HG03108 (cell line): ENCODE data around the gene CCDC159.

ENCODE experiments used
- ATAC-seq: cut with Tn5 transposase; IDR thresholded peaks from one replicate; pipeline ENCODE4 v1.9.1; 2021; ENCODE audit warnings: moderate library complexity; ENCODE audit not compliant: unreplicated experiment

Gene CCDC159

DNA sequence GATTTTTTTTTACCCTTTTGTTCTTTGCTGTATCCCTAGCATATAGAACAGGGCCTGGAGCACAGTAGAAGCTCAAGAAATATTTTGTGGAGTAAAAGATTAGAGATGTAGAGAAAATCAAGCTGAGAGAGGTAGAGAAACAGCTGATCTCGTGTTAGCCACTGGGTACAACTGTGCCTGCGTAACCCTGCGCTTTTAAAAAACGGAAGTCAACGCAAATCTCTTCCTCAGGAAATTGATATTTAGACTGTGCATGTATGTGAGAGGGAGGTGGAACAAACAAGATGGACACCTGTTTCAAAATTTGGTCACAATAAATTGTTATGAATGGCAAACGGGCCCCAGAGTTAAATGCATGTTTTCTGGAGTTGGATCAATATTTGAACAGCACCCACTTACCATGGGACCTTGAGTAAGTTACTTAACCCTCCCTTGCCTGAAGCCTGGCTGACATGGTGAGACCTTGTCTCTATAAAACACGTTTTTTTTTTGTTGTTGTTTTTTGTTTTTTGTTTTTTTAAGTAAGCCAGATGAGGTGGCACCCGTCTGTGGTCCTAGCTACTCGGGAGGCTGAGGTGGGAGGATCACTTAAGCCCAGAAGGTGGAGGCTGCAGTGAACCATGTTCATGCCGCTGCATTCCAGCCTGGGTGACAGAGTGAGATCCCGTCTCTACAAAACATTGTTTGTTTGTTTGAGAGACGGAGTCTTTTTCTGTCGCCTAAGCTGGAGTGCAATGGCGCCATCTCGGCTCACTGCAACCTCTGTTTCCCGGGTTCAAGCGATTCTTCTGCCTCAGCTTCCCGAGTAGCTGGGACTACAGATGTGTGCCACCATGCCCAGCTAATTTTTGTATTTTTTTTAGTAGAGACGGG is 41.1 kb downstream of the CCDC159 start:
- ATAC-seq = no peak

DNA sequence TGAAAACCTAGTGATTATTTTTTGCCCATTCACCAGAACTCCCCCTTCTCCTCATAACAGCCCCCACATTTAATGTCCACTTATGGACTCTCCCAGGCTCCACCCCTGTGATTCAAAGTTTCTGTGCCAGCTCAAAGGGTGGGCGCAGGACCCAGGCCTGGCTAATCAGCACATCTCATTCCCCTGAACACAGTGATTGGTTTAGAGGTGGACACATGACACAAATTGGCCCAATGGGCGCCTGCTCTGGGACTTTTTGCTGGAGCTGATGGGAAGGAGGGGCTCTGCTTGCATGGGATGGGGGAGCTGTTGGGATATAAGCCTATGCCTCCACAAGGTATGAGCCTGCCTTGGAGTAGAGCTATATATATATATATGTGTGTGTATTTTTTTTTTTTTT is 44.0 kb downstream of the CCDC159 start:
- ATAC-seq = no peak

DNA sequence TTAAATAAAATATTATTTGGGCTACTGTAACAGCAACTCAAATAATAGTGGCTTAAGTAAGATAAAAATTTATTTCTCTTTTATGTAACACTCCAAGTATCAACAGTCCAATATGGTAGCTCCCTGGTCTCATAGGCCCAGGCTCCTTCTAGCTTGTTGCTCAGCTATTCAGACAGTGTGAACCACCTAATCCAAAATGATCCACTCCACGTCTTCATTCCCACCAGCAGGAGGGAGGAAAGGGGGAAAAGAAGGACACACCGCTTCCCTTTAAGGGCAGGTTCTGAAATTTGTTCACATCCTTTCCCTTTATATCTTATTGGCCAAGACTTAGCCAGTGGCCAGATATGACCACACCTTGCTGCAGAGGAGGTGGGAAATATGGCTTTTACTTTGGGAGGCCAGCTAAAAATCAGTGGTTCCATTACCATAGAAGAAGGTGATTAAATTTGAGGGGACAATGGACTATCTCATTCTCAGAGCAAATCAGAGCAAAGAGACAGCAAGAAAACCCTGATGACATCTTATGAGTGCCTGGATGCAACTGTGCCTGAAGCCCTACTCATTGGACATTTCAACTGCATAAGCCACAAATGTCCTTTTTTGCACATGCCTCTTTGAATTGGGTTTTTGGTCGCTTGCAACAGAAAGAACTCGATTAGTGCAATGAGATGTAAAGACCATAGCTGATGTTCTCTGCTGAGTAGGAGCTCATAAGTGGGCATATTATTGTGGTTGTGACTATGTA is 44.8 kb downstream of the CCDC159 start:
- ATAC-seq = no peak

DNA sequence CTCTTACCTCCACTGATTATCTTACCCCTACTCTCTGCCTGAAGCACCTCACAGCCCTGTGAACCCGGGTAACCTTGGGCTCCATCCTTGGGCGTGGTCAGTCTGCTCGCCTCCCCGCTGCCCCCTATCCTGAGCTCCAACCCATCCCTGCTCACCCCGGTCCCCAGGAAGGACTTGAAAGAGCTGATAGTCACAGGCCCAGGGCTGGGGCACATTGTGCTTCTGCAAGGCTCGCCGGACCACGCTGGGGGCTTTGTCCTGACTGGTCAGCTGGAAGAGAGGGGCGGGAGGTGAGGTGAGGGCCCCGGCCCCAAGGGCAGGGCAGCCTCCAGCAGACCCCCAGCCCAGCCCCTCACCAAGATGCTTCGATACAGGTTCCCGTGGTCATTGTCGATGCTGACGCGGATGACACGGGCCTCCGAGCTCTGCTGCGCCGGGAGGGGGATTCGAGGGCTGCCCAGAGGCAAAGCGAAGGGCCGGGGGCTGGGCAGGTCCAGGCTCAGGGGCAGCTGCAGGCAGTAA is 50.8 kb downstream of the CCDC159 start:
- ATAC-seq = no peak

DNA sequence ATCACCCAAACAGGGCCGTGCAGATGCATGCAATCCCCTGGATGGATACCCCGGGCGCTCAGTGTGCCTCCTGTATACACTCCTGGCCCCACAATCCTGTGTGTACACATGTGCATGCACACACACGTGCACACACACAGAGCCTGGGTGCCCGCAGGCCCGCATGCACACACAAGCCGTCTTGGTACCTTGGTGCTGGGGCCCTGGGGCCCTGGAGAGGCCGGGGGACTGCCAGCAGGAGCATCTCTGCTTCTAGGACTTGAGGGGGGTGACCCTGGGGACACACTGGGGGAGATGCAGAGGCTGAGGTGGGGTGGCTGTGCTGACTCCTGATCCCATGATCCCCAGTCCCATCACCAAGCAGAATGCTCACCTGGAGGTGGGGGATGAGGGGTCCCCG is 53.3 kb downstream of the CCDC159 start:
- no peak for ATAC-seq

DNA sequence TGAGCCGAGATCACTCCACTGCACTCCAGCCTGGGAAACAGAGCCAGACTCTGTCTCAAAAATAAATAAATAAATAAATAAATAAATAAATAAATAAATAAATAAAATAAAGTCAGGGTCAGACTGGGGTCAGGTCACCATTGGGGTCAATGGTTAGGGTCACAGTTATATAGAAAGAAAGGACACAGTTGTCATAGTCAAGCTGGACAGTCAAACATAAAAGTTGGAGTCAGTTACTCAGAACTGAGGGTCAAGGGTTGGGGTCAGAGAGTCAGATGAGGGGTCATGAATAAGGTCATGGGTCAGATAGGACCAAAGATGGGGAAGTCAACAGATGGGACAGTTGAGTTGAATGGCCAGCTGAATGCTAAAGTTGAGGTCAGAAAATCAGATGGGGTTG is 54.5 kb downstream of the CCDC159 start:
- ATAC-seq = no peak

DNA sequence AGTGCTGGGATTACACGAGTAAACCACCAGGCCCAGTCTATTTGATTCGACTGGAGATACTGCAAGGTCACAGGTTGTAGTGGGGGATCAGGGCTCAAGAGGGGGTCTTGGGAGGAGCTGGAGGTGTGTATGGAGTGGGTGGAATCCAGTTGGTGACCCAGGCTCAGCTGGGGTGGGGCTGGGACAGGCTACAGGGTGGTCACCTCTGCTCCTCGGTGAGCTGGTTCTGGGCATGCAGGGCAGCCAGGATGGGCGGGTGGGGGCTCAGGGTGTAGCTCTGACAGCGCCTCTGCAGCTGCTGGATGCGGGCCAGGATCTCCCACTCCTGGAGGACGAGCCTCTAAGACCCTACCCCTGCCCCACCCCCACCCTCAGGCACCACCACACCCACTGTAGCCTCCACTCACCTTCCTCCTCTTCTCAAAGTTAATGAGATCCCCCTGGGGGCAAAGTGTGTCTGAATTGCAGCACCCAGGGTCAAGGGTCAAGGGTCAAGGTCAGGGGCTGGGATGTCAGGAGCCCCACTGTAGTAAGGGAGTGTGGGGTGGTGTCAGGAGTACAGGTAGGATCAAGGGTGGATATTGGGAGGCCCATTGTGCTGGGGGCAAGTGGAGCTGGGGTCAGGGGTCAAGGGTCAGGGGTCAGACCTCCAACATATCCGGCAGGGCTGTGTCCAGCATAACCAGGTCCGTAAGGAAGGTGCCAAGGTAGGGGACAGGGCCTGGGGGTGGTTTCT is 55.7 kb downstream of the CCDC159 start:
- no peak for ATAC-seq
